SK-N-SH (cell line): ENCODE results near the gene OTOS. TPM values are rescaled to one million over a fixed set of nuclear protein-coding genes. Genes with fewer than 3 reads are reported as not detected.
A peak's percentile ranks its signal among the peaks of the same experiment; 100 is the strongest.

Experiments used
- CTCF ChIA-PET: fragments of 300-600, 350-600 bp; formaldehyde crosslinking; extraction: SDS; loops from one replicate; lab custom pipeline; 2021; lab: Yijun Ruan, JAX
- POLR2A ChIA-PET: fragments of 350-600 bp; sonication (Branson Sonifier 250); formaldehyde crosslinking; extraction: SDS; loops from one replicate; lab custom pipeline; 2020; ENCODE audit warnings: antibody characterized with exemption, inconsistent platforms; lab: Yijun Ruan, JAX
- DNase-seq: peaks from one replicate; pipeline ENCODE4 v3.0.0; 2012
- H2AFZ ChIP-seq: fragments of 200-600 bp; sonication (generic); 2 replicates; pipeline ENCODE4 v1.8.1; 2016; ENCODE audit warnings: antibody characterized with exemption, mild to moderate bottlenecking, low read depth
- H3F3A ChIP-seq: fragments of 200-600 bp; sonication (generic); replicated peaks from 2 replicates; pipeline ENCODE3; 2016; ENCODE audit warnings: antibody characterized with exemption, mild to moderate bottlenecking; ENCODE audit not compliant: insufficient read depth
- H3K27ac ChIP-seq, 2 experiments: fragments of 200-500 bp in 1 of 2; fragments of 200-600 bp in 1 of 2; sonication (Bioruptor generic) in 1 of 2; sonication (generic), shearing (Covaris generic) in 1 of 2; 2 replicates each; pipeline versions ENCODE4 v1.5.1 to v1.6.1; 2014 to 2016; ENCODE audit warnings: low read depth in 2 of 2, inconsistent platforms in 1 of 2, low read length in 1 of 2, mild to moderate bottlenecking in 1 of 2, mixed read lengths in 1 of 2
- H3K27me3 ChIP-seq: fragments of 200-600 bp; sonication (generic), shearing (Covaris generic); 2 replicates; pipeline ENCODE4 v1.6.1; 2016; ENCODE audit warnings: mixed run types; ENCODE audit not compliant: insufficient read depth
- H3K36me3 ChIP-seq, 2 experiments: fragments of 200-500 bp in 1 of 2; fragments of 200-600 bp in 1 of 2; sonication (Bioruptor generic) in 1 of 2; sonication (generic) in 1 of 2; replicated peaks in 1 of 2; 2 replicates each; pipeline versions ENCODE3 to v1.5.1; 2014 to 2016; ENCODE audit warnings: low read length in 1 of 2, mild to moderate bottlenecking in 1 of 2; ENCODE audit not compliant: insufficient read depth in 2 of 2, control insufficient read depth in 1 of 2
- H3K4me1 ChIP-seq, 2 experiments: fragments of 200-500 bp in 1 of 2; fragments of 200-600 bp in 1 of 2; sonication (Bioruptor generic) in 1 of 2; sonication (generic), shearing (Covaris generic) in 1 of 2; 2 replicates each; pipeline versions ENCODE4 v1.5.1 to v1.6.1; 2014 to 2016; ENCODE audit warnings: low read depth in 1 of 2, low read length in 1 of 2, mixed run types in 1 of 2; ENCODE audit not compliant: insufficient read depth in 2 of 2, control insufficient read depth in 1 of 2
- H3K4me2 ChIP-seq: fragments of 200-600 bp; sonication (generic), shearing (Covaris generic); 2 replicates; pipeline ENCODE4 v1.6.1; 2017; ENCODE audit warnings: mixed run types
- H3K4me3 ChIP-seq, 2 experiments: fragments of 200-500 bp in 1 of 2; fragments of 200-600 bp in 1 of 2; sonication (Bioruptor generic) in 1 of 2; sonication (generic), shearing (Covaris generic) in 1 of 2; 2 replicates each; pipeline versions ENCODE4 v1.5.1 to v1.8.1; 2014 to 2016; ENCODE audit warnings: low read depth in 2 of 2, inconsistent platforms in 1 of 2, low read length in 1 of 2, mild to moderate bottlenecking in 1 of 2, mixed read lengths in 1 of 2, moderate library complexity in 1 of 2
- H3K79me2 ChIP-seq: fragments of 200-600 bp; sonication (generic); 2 replicates; pipeline ENCODE4 v1.8.1; 2017; ENCODE audit warnings: mild to moderate bottlenecking; ENCODE audit not compliant: insufficient read depth
- H3K9ac ChIP-seq: fragments of 200-600 bp; sonication (generic); 2 replicates; pipeline ENCODE4 v1.6.1; 2017; ENCODE audit warnings: mixed run types
- H3K9me2 ChIP-seq: fragments of 200-600 bp; sonication (generic); 2 replicates; pipeline ENCODE4 v1.6.1; 2017; ENCODE audit warnings: mixed run types
- H3K9me3 ChIP-seq: fragments of 200-600 bp; sonication (generic); 2 replicates; pipeline ENCODE4 v1.6.1; 2017; ENCODE audit warnings: mixed run types, mild to moderate bottlenecking, moderate library complexity
- H4K20me1 ChIP-seq: fragments of 200-600 bp; sonication (generic); 2 replicates; pipeline ENCODE4 v1.6.1; 2017; ENCODE audit warnings: mild to moderate bottlenecking, mixed run types; ENCODE audit not compliant: insufficient read depth
- CHD2 ChIP-seq: fragments of 150-350 bp; IDR thresholded peaks from 2 replicates; pipeline ENCODE4 v1.6.1; 2018; ENCODE audit warnings: low read length; ENCODE audit not compliant: partially characterized antibody
- EP300 ChIP-seq, 2 experiments: IDR thresholded peaks; 2 replicates each; pipeline versions ENCODE4 v1.4.0 to v1.6.1; 2012; ENCODE audit warnings: borderline replicate concordance in 1 of 2, low read depth in 1 of 2, low read length in 1 of 2
- FOSL2 ChIP-seq: IDR thresholded peaks from 2 replicates; pipeline ENCODE4 v1.4.0; 2012; ENCODE audit warnings: low read depth, mild to moderate bottlenecking, moderate library complexity, borderline replicate concordance
- FOXM1 ChIP-seq: IDR thresholded peaks from 2 replicates; pipeline ENCODE4 v1.4.0; 2012; ENCODE audit warnings: low read depth, mild to moderate bottlenecking
- GABPA ChIP-seq: IDR thresholded peaks from 2 replicates; pipeline ENCODE4 v1.4.0; 2012; ENCODE audit warnings: low read depth, mild to moderate bottlenecking
- JUND ChIP-seq: IDR thresholded peaks from 2 replicates; pipeline ENCODE4 v1.4.0; 2012
- MEF2A ChIP-seq: IDR thresholded peaks from 2 replicates; pipeline ENCODE4 v1.4.0; 2012; ENCODE audit warnings: low read depth, borderline replicate concordance
- MXI1 ChIP-seq: IDR thresholded peaks from 2 replicates; pipeline ENCODE4 v1.6.1; 2012; ENCODE audit warnings: mild to moderate bottlenecking, low read depth, low read length, improper control_type of control experiment
- NFIC ChIP-seq: IDR thresholded peaks from 2 replicates; pipeline ENCODE4 v1.4.0; 2012; ENCODE audit warnings: borderline replicate concordance
- NRF1 ChIP-seq: IDR thresholded peaks from 2 replicates; pipeline ENCODE4 v1.6.1; 2012; ENCODE audit warnings: low read depth, mild to moderate bottlenecking, low read length
- RFX5 ChIP-seq: IDR thresholded peaks from 2 replicates; pipeline ENCODE4 v1.6.1; 2012; ENCODE audit warnings: mild to moderate bottlenecking, improper control_type of control experiment, low read length
- SIN3A ChIP-seq: IDR thresholded peaks from 2 replicates; pipeline ENCODE4 v1.6.1; 2012; ENCODE audit warnings: low read depth, mild to moderate bottlenecking, low read length, moderate library complexity, borderline replicate concordance
- TCF12 ChIP-seq: IDR thresholded peaks from 2 replicates; pipeline ENCODE4 v1.4.0; 2012
- YY1 ChIP-seq: IDR thresholded peaks from 2 replicates; pipeline ENCODE4 v1.4.0; 2012; ENCODE audit warnings: low read depth, mild to moderate bottlenecking
- WGBS: methylation state at CpG from one replicate; pipeline ENCODE4 v1.1.6; 2017; ENCODE audit warnings: low lambda C conversion rate; 5-methylcytosine and 5-hydroxymethylcytosine counted together
- polyA plus RNA-seq, 3 experiments: library from polyadenylated mRNA; depleted of rRNA; stranded (reverse); fragments of >200 nt; gene quantifications; 2 replicates each; pipeline ENCODE4 v1.2.3, GENCODE V29; 2012
- TF ChIP-seq, protein P1 (sequence below): fragments of 150-350 bp; IDR thresholded peaks from 2 replicates; pipeline ENCODE4 v1.6.1; 2016; ENCODE audit warnings: mild to moderate bottlenecking, low read depth, low read length
- TF ChIP-seq, protein P2 (sequence below): fragments of 200-600 bp; sonication (generic); IDR thresholded peaks from 2 replicates; pipeline ENCODE4 v1.6.1; 2017; ENCODE audit warnings: antibody characterized with exemption, mild to moderate bottlenecking, moderate library complexity
- TF ChIP-seq, protein P3 (sequence below): IDR thresholded peaks from 2 replicates; pipeline ENCODE4 v1.4.0; 2012; ENCODE audit warnings: low read depth, borderline replicate concordance
- TF ChIP-seq, protein P4 (sequence below): IDR thresholded peaks from 2 replicates; pipeline ENCODE4; 2012

The OTOS gene
- polyA plus RNA-seq, 1 of the 3 experiments (the other 2 are of a cell fraction): not detected

DNA sequence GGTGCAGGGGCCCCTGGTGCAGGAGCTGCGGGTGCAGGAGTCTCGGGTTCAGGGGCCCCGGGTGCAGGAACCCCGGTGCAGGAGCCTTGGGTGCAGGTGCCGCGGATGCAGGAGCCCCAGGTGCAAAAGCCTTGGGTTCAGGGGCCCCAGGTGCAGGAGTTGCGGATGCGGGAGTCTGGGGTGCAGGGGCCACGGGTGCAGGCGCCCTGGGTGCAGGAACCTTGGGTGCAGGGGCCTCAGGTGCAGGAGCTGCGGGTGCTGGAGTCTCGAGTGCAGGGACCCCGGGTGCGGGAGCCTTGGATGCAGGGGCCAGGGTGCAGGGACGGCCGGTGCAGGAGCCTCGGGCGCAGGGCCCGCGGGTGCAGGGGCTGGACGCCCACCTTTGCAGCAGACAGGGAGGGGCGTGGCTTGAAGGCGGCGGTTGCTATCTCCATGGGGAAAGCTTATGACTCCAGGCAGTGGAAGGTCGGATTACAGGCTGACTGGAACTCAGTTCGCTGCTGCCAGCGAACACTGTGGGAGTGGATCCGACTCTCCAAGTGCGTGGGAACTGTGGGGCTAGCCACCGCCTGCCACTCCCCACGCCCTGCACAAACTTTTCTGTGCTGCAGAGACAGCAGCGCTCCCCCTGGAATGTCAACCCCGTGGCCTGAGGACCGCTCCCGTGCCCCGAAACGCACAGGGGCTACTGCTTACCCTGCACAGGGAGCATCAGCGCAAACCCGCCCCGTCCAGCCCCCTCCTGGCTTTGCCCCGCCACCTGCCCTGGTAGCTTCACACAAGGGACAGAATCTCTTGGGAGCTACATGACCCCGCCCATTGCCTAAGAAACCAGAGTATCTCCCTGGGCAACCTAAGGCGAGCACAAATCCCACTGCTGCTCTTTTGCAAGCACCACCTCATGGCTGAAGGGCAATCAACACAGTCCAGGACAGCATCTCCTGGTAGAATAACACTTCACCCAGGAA, 44.6 kb downstream of the OTOS start:
- H3F3A ChIP-seq: no peaks in the 10 kb centered on the region
- H3K4me3 ChIP-seq: no peak overlapping the region
- DNase-seq: peak; percentile 20
- no peak overlapping the region for H3K4me2 ChIP-seq
- no peaks in the 10 kb centered on the region for H3K9me3 ChIP-seq
- ChIA-PET CTCF (no interaction called here), POLR2A (no interaction called here)
- TF ChIP-seq FOXM1 (no peak), CHD2 (no peak), RFX5 (no peak), TCF12 (no peak), SIN3A (no peak), MXI1 (no peak), GABPA (no peak), NRF1 (no peak), YY1 (no peak), EP300 (IDR thresholded peaks at IDR 0.05; ENCODE audit: borderline replicate concordance in 1 of 2, low read depth in 1 of 2, low read length in 1 of 2) (no peak), FOSL2 (no peak), MEF2A (no peak), NFIC (no peak), JUND (no peak)
- TF ChIP-seq, protein P1, sequence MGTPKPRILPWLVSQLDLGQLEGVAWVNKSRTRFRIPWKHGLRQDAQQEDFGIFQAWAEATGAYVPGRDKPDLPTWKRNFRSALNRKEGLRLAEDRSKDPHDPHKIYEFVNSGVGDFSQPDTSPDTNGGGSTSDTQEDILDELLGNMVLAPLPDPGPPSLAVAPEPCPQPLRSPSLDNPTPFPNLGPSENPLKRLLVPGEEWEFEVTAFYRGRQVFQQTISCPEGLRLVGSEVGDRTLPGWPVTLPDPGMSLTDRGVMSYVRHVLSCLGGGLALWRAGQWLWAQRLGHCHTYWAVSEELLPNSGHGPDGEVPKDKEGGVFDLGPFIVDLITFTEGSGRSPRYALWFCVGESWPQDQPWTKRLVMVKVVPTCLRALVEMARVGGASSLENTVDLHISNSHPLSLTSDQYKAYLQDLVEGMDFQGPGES: no peak
- TF ChIP-seq, protein P2, sequence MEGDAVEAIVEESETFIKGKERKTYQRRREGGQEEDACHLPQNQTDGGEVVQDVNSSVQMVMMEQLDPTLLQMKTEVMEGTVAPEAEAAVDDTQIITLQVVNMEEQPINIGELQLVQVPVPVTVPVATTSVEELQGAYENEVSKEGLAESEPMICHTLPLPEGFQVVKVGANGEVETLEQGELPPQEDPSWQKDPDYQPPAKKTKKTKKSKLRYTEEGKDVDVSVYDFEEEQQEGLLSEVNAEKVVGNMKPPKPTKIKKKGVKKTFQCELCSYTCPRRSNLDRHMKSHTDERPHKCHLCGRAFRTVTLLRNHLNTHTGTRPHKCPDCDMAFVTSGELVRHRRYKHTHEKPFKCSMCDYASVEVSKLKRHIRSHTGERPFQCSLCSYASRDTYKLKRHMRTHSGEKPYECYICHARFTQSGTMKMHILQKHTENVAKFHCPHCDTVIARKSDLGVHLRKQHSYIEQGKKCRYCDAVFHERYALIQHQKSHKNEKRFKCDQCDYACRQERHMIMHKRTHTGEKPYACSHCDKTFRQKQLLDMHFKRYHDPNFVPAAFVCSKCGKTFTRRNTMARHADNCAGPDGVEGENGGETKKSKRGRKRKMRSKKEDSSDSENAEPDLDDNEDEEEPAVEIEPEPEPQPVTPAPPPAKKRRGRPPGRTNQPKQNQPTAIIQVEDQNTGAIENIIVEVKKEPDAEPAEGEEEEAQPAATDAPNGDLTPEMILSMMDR: no peak
- TF ChIP-seq, protein P3, sequence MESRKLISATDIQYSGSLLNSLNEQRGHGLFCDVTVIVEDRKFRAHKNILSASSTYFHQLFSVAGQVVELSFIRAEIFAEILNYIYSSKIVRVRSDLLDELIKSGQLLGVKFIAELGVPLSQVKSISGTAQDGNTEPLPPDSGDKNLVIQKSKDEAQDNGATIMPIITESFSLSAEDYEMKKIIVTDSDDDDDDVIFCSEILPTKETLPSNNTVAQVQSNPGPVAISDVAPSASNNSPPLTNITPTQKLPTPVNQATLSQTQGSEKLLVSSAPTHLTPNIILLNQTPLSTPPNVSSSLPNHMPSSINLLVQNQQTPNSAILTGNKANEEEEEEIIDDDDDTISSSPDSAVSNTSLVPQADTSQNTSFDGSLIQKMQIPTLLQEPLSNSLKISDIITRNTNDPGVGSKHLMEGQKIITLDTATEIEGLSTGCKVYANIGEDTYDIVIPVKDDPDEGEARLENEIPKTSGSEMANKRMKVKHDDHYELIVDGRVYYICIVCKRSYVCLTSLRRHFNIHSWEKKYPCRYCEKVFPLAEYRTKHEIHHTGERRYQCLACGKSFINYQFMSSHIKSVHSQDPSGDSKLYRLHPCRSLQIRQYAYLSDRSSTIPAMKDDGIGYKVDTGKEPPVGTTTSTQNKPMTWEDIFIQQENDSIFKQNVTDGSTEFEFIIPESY: no peak
- TF ChIP-seq, protein P4, sequence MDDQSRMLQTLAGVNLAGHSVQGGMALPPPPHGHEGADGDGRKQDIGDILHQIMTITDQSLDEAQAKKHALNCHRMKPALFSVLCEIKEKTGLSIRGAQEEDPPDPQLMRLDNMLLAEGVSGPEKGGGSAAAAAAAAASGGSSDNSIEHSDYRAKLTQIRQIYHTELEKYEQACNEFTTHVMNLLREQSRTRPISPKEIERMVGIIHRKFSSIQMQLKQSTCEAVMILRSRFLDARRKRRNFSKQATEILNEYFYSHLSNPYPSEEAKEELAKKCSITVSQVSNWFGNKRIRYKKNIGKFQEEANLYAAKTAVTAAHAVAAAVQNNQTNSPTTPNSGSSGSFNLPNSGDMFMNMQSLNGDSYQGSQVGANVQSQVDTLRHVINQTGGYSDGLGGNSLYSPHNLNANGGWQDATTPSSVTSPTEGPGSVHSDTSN: no peak
- H3K4me1 ChIP-seq: no peaks in the 10 kb centered on the region
- H3K27ac ChIP-seq: no peak overlapping the region
- H3K36me3 ChIP-seq: no peaks in the 10 kb centered on the region
- no peaks in the 10 kb centered on the region for H3K79me2 ChIP-seq
- H3K9ac ChIP-seq: no peak overlapping the region
- 5% methylated on average over 19 of the region's 43 CpGs for WGBS
- H3K27me3 ChIP-seq: peaks cover 14% of the 10 kb centered on the region; the same call in 1 of the 2 replicates
- H3K9me2 ChIP-seq: no peaks in the 10 kb centered on the region
- H4K20me1 ChIP-seq: no peaks in the 10 kb centered on the region
- no peak overlapping the region for H2AFZ ChIP-seq
